H7 (cell line): ENCODE results near the gene ARHGDIG. TPM values are rescaled to one million over a fixed set of nuclear protein-coding genes. Genes with fewer than 3 reads are reported as not detected.

ENCODE experiments used
- DNase-seq: peaks from one replicate; pipeline ENCODE4 v3.0.0; 2012
- H3K27me3 ChIP-seq: 2 replicates; pipeline ENCODE4 v1.6.0; 2011; ENCODE audit warnings: mild to moderate bottlenecking, low read length; ENCODE audit not compliant: control insufficient read depth, insufficient read depth
- H3K36me3 ChIP-seq: replicated peaks from 2 replicates; pipeline ENCODE4 v1.5.1; 2011; ENCODE audit warnings: low read length; ENCODE audit not compliant: control insufficient read depth, insufficient read depth
- H3K4me3 ChIP-seq: 2 replicates; pipeline ENCODE4 v1.5.1; 2011; ENCODE audit warnings: low read depth, mild to moderate bottlenecking, control low read depth, low read length, moderate library complexity; ENCODE audit not compliant: insufficient read depth
- total RNA-seq: library from RNA; depleted of rRNA; stranded (reverse); fragments of >200 nt; shearing (Covaris generic); gene quantifications from 2 replicates; pipeline ENCODE4 v1.2.3, GENCODE V29; 2014

ARHGDIG gene
- total RNA-seq, 1 experiment from 2014 or later: 4.0 TPM

GRCh38 chr16:268141-269053 lies 12.0 kb upstream of the ARHGDIG start:
- no peaks in the 10 kb centered on the region for H3K27me3 ChIP-seq
- H3K4me3 ChIP-seq: no peak overlapping the region
- no peaks in the 10 kb centered on the region; the same call in 1 of the 2 replicates for H3K36me3 ChIP-seq
- no peak for DNase-seq

GRCh38 chr16:269061-269796 lies 11.2 kb upstream of the ARHGDIG start:
- H3K27me3 ChIP-seq: 0 out of 2 replicates have a peak, but pooled peaks cover under 1% of the 10 kb centered on the region
- no peak for DNase-seq
- H3K4me3 ChIP-seq: no peak overlapping the region
- no peaks in the 10 kb centered on the region for H3K36me3 ChIP-seq

- Histone ChIP-seq H3K36me3 (no peaks in the 10 kb centered on the region), H3K27me3 (peaks cover 12% of the 10 kb centered on the region), H3K4me3 (no peak overlapping the region)
- DNase-seq: no peak
These were observed 9.8 kb upstream of the ARHGDIG start for GRCh38 chr16:270381-271255.

DNA sequence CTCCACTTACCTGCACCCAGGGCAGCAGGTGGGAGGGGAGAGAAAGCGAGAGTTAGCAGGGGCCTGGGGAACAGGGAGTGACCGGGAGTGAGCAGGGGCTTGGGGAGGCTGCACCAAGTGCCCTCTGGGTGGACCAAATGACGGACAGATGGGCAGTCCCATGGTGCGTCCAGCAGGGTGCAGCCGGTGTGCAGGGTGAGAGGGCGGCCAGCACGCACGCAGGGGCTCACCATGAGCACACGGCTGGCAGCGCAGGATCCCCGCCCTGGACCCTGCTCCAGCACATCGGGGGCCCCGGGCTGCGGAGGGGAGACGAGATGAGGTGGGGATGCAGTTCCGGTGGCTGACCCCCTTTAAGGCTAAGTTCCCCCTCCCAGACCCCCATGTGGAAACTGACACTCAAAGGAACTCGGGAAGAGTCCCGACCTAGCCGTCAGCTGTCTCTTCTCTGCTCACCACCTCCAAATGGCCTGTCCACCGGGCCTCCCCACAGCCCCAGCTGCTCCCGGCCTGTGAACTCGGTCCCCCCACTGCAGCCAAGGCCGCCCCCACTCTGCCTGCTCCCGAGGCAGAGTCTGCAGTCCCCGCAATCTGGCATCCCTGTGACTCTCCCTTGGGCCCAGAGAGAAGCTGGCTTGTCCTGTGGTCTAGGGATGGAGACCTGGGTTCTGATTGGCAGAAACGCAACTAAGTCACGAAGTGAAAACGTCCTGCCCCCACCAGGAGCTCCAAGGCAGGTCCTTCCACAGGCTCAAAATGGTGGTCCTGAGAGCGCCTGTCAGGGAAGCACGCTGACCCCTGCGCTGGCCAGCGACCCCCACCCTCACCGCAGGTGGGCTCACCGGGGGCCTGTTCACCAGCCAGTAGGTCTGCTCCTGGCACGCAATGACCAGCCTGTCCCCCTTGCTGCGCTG lies 7.5 kb upstream of the ARHGDIG start:
- Histone ChIP-seq H3K27me3 (peaks cover 21% of the 10 kb centered on the region), H3K36me3 (no peaks in the 10 kb centered on the region), H3K4me3 (no peak overlapping the region)
- DNase-seq: no peak

- H3K36me3 ChIP-seq: no peaks in the 10 kb centered on the region
- DNase-seq: no peak
- H3K27me3 ChIP-seq: peaks cover 25% of the 10 kb centered on the region
- H3K4me3 ChIP-seq: no peak overlapping the region
These were observed 6.6 kb upstream of the ARHGDIG start for GRCh38 chr16:273547-274421.

DNA sequence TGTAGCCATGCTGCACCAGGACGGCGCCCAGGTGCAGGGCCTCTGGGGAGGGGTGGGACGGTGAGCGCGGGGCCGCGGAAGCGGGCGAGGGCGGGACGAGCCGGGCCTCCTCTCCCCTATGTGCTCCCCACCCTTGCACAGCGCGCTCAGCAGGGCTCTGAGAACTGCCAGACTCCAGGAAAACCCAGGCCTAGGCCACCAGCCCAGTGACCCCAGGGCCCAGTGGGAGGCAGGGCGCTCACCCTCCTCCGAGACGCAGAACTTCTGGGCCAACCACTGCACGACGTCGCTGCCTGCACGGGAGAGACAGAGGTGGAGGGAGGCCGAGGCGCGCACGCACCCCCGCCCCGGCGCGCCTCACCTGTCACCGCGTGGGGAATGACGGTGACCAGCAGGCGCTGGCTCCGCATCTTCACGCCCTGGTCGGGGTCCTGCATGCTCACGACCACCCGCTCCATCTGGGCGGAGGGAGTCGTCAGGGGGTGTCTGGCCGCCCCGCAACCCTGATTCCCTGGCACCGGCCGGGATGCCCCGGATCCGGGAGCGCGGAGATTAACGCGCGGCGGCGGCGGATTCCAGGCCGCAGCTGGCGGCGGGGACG lies 5.2 kb upstream of the ARHGDIG start:
- Histone ChIP-seq H3K27me3 (peaks cover 38% of the 10 kb centered on the region), H3K36me3 (no peaks in the 10 kb centered on the region), H3K4me3 (peak overlapping the region; percentile 47)
- DNase-seq: peak; percentile 92

GRCh38 chr16:275786-276232 lies 4.6 kb upstream of the ARHGDIG start, which contains the start of gene RGS11:
Gene RGS11, minus strand, starts transcription at chr16:275944. Its CDS starts 33 bp downstream, at chr16:275911.
- H3K27me3 ChIP-seq: peaks cover 41% of the 10 kb centered on the region
- DNase-seq: peak; percentile 86
- H3K36me3 ChIP-seq: no peaks in the 10 kb centered on the region
- H3K4me3 ChIP-seq: peak within 1 kb of the TSS; percentile 47

DNA sequence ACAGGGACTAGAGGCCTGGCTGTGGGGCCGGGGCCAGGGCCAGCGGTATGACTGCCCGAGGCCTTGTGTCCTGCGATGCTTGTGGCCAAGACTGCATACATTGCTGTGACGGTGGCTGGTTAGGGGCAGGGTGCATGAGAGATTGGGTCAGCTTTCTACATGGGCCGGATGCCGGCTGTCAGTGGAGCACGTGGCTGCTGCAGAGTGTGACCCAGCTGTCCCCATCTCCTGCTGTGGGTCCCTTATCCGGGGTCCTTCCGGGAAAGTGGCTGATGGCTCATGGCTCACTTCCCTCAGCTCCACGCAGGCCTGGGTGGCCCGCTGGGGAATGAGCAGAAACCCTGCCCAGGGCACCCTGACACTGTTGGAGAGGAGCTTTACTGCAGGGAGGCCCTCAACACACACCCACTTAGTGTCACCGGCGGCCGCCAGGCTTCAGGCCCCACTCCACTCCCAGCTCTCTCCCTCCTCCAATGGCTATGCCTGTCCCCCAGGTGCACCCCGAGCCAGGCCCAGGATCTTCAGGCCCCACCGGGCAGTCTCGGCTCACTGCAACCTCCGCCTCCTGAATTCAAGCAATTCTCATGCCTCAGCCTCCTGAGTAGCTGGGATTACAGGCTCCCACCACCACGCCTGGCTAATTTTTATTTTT lies 3.8 kb upstream of the ARHGDIG start:
- Histone ChIP-seq H3K4me3 (no peak overlapping the region), H3K27me3 (peaks cover 49% of the 10 kb centered on the region), H3K36me3 (no peaks in the 10 kb centered on the region)
- DNase-seq: no peak

DNA sequence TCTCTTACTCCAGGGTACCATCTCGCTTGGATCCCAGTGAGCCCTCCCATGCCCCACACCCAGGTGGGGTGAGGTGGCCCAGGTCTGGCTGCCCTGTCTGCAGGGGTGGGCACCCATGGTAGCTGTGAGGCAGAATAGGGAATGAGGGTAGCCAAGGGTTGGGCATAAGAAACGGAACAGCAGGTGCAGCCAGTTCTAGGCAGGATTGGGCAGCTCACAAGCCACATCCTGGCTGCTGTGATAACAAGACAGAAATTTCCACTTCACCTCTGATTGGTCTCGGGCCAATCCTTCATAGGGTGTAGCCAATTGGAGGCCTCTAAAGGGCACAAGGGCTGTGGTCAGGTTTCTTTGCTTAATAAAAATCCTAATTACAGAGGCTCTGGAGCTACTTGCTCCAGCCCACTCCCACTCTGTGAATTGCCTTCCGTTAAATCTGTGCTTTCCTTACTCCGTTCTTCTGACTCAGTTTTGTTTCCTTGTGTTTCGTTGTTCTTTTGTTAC lies 1.5 kb upstream of the ARHGDIG start:
- no peak for DNase-seq
- no peak overlapping the region for H3K4me3 ChIP-seq
- no peaks in the 10 kb centered on the region for H3K36me3 ChIP-seq
- H3K27me3 ChIP-seq: peaks cover 52% of the 10 kb centered on the region

DNA sequence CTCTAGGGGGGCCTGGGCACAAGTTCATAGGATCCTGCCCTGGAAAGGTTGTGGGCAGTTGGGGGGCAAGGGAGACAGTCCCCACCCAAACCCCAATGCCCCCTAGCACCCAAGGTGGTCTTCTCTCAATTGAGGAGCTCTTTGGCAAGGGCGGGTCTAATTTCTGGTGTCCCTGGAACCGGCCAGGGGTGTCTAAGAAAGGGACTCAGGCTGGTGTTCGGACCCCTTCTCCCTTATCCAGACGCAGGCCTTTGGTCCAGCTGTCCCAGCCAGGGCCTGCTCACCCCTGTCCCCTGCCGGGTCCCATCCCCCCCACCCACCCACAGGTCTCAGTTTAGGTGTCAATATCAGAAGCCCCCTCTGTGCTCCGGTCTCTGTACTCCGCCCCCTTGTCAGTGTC lies 860 bp upstream of the ARHGDIG start:
- Histone ChIP-seq H3K4me3 (no peak overlapping the region; the same call in 1 of the 2 replicates), H3K27me3 (peaks cover 49% of the 10 kb centered on the region), H3K36me3 (no peaks in the 10 kb centered on the region)
- no peak for DNase-seq

GRCh38 chr16:280005-280460 lies 358 bp upstream of the ARHGDIG start:
- H3K27me3 ChIP-seq: peaks cover 44% of the 10 kb centered on the region
- no peaks in the 10 kb centered on the region for H3K36me3 ChIP-seq
- peak; percentile 88 for DNase-seq
- peak overlapping the region; percentile 23 for H3K4me3 ChIP-seq
